Heart left ventricle (tissue), 16 donors: Measurements from ENCODE around the gene DCDC2. TPM values are rescaled to one million over a fixed set of nuclear protein-coding genes. Genes with fewer than 3 reads are reported as not detected.

Experiments
- ATAC-seq, 4 donors: fragments of 200-7000 bp; cut with Tn5 transposase; one replicate each; pipeline ENCODE4 v1.9.1; 2020 to 2022; ENCODE audit warnings: moderate library complexity in 4 of 4, mild to moderate bottlenecking in 3 of 4, moderate number of reproducible peaks in 1 of 4
- DNase-seq, 5 donors: peaks; one replicate each; pipeline ENCODE4 v3.0.0-alpha.2; 2020
- H3K27ac ChIP-seq, 12 donors: fragments of 200-600 bp; sonication (generic) in 4 of 12; one replicate each; pipeline versions ENCODE4 v1.5.0 to v1.8.0; 2016 to 2022; ENCODE audit warnings: mild to moderate bottlenecking in 2 of 12
- H3K27me3 ChIP-seq, 9 donors: fragments of 200-600 bp; sonication (generic) in 2 of 9; one replicate each; pipeline versions ENCODE4 v1.5.1 to v1.8.0; 2016 to 2022; ENCODE audit warnings: mild to moderate bottlenecking in 3 of 9
- H3K36me3 ChIP-seq, 9 donors: fragments of 200-600 bp; sonication (generic) in 2 of 9; one replicate each; pipeline versions ENCODE4 v1.5.0 to v1.8.0; 2018 to 2022; ENCODE audit warnings: mild to moderate bottlenecking in 2 of 9
- H3K4me1 ChIP-seq, 12 donors: fragments of 200-600 bp; sonication (generic) in 4 of 12; one replicate each; pipeline versions ENCODE4 v1.5.0 to v1.8.0; 2016 to 2022; ENCODE audit warnings: mild to moderate bottlenecking in 3 of 12
- H3K4me3 ChIP-seq, 12 donors: fragments of 200-600 bp; sonication (generic) in 4 of 12; one replicate each; pipeline versions ENCODE4 v1.5.0 to v1.8.0; 2017 to 2022; ENCODE audit warnings: mild to moderate bottlenecking in 9 of 12, moderate library complexity in 4 of 12
- H3K9me3 ChIP-seq, 12 donors: fragments of 200-600 bp; sonication (generic) in 4 of 12; one replicate each; pipeline versions ENCODE4 v1.5.0 to v1.8.0; 2016 to 2022; ENCODE audit warnings: mild to moderate bottlenecking in 1 of 12
- CTCF ChIP-seq, 12 donors: fragments of 200-600 bp; sonication (generic) in 4 of 12; IDR thresholded peaks; one replicate each; pipeline versions ENCODE4 v1.5.0 to v1.8.0; 2018 to 2022; ENCODE audit warnings: antibody characterized with exemption in 12 of 12, mild to moderate bottlenecking in 5 of 12
- POLR2A ChIP-seq, 2 donors: fragments of 450-650 bp; IDR thresholded peaks; one replicate each; pipeline ENCODE4 v1.6.1; 2017; ENCODE audit warnings: antibody characterized with exemption in 2 of 2, mild to moderate bottlenecking in 2 of 2, moderate library complexity in 2 of 2
- whole genome bisulfite sequencing, 4 donors: extraction: QIAGEN DNeasy Blood & Tissue Kit in 2 of 4; methylation state at CpG; one replicate each; pipeline versions ENCODE4 v1.1.5 to v1.1.7; 2013 to 2018; 5-methylcytosine and 5-hydroxymethylcytosine counted together
- intact Hi-C, 10 donors: fragments of 100-400 bp; cut with DNase I; formaldehyde crosslinking; loops; one replicate each; pipeline versions ENCODE4 v1.11.1 to v1.14.2; 2022
- polyA plus RNA-seq, 2 donors: library from polyadenylated mRNA; stranded (reverse); fragments of 200-250 nt; gene quantifications; one replicate each; pipeline ENCODE4 v1.2.3, GENCODE V29; 2013
- total RNA-seq, 9 donors: library from RNA; depleted of rRNA in 2 of 9; stranded (reverse); fragments of >200 nt in 2 of 9; fragmentation: NEBNext Ultra II Directional in 3 of 9; extraction: Animal tissue kit (Norgen Biotek cat#: 25700) in 3 of 9; gene quantifications; one replicate each; pipeline versions ENCODE4 v1.1.0 to v1.2.4, GENCODE V29; 2016 to 2023
- donor health status: ischemic (EF 13 %, LVEDD 7.1; RV severe dilation, severe dysfunction).
- donor health status: healthy with polysubstance abuse.
- donor health status: DM: no; HTN: yes; CAD: no.
- donor health status: DM: no; HTN: no; CAD: no.
- donor health status: ischemic (EF 25% LVEDD 6.9; RV normal size, moderate dysfunction).
- donor health status: ischemic (EF 25% LVEDD 5.7; RV mildly dilated, moderate dysfunction).
- donor health status: healthy.
- donor health status: DM: yes; HTN: yes; CAD: no.
- donor health status: ischemic (EF 35%, LVEDD 5.7; RV mildly dilated, moderate dysfunction).
- donor health status: nonischemic (EF 11% LVEDD 7.7; RV severe dilation, severe dysfunction).
- donor health status: DM: yes; HTN: yes; CAD: no.
- donor health status: PGD.
- donor health status: ischemic (EF 29% LVEDD 5.4; RV normal size, mild dysfunction).
- donor health status: nonischemic (EF 23%, LVEDD 6.1; RV moderate dilation, normal function).

DCDC2 gene
- total and polyA plus RNA-seq, 11 donors, result 0.05 to 0.16 TPM; not detected in 9

GRCh38 chr6:24255676-24256075, 102.2 kb downstream of the DCDC2 start:
- peaks cover 0 to 4% (median 0%) of the 10 kb centered on the region in 9 donors for H3K27me3 ChIP-seq
- no peak for DNase-seq
- H3K36me3 ChIP-seq, result no peaks in the 10 kb centered on the region
- no peaks in the 10 kb centered on the region for H3K4me1 ChIP-seq
- no peak overlapping the region for H3K27ac ChIP-seq
- ATAC-seq, result no peak
- WGBS, 4 donors, result 75 to 89% (median 81%) methylated on average over 1 of the region's 1 CpG
- TF ChIP-seq CTCF (IDR thresholded peaks at IDR 0.05) (no peak), POLR2A (IDR thresholded peaks at IDR 0.05) (no peak)
- intact Hi-C loops, result no loop called here
- H3K9me3 ChIP-seq, result peaks cover 0 to 17% (median 2%) of the 10 kb centered on the region in 12 donors
- no peak overlapping the region for H3K4me3 ChIP-seq

- Histone ChIP-seq H3K27ac (no peak overlapping the region), H3K27me3 (peaks cover 0 to 3% (median 0%) of the 10 kb centered on the region in 9 donors), H3K4me1 (no peaks in the 10 kb centered on the region), H3K4me3 (no peak overlapping the region), H3K36me3 (no peaks in the 10 kb centered on the region), H3K9me3 (peaks cover 0 to 17% (median 2%) of the 10 kb centered on the region in 12 donors)
- DNase-seq (no peak), ATAC-seq (no peak)
- TF ChIP-seq CTCF (IDR thresholded peaks at IDR 0.05) (no peak), POLR2A (IDR thresholded peaks at IDR 0.05) (no peak)
- intact Hi-C loops, result no loop called here
Measured at GRCh38 chr6:24253360-24253759, 104.5 kb downstream of the DCDC2 start.

GRCh38 chr6:24252280-24252679, 105.6 kb downstream of the DCDC2 start:
- no peak for TF ChIP-seq POLR2A (IDR thresholded peaks at IDR 0.05)
- TF ChIP-seq CTCF (IDR thresholded peaks at IDR 0.05), result no peak
- WGBS, 4 donors, result 68 to 88% (median 78%) methylated on average over 1 of the region's 1 CpG
- H3K4me3 ChIP-seq, result no peak overlapping the region
- intact Hi-C loops, result no loop called here
- H3K9me3 ChIP-seq, result peaks cover 0 to 17% (median 2%) of the 10 kb centered on the region in 12 donors
- no peak overlapping the region for H3K27ac ChIP-seq
- no peaks in the 10 kb centered on the region for H3K4me1 ChIP-seq
- no peaks in the 10 kb centered on the region for H3K36me3 ChIP-seq
- ATAC-seq (no peak), DNase-seq (no peak)
- no peaks in the 10 kb centered on the region for H3K27me3 ChIP-seq

- Histone ChIP-seq H3K27ac (no peak overlapping the region), H3K4me1 (no peaks in the 10 kb centered on the region), H3K27me3 (peaks cover 0 to 8% (median 0%) of the 10 kb centered on the region in 9 donors), H3K9me3 (peaks cover 0 to 17% (median 2%) of the 10 kb centered on the region in 12 donors), H3K36me3 (no peaks in the 10 kb centered on the region), H3K4me3 (no peak overlapping the region)
- TF ChIP-seq CTCF (IDR thresholded peaks at IDR 0.05), result no peak
- no peak for TF ChIP-seq POLR2A (IDR thresholded peaks at IDR 0.05)
- intact Hi-C loops, result no loop called here
- ATAC-seq (no peak), DNase-seq (no peak)
- 53 to 72% (median 63%) methylated on average over 2 of the region's 2 CpGs for WGBS, 4 donors
Measured at GRCh38 chr6:24251339-24251738, 106.5 kb downstream of the DCDC2 start.
